GM04504 (cell line): ENCODE data around the gene MBOAT2.

Source experiments
- DNase-seq: peaks from one replicate; pipeline ENCODE4 v3.0.0-alpha.2; 2012; ENCODE audit warnings: low read depth

The MBOAT2 gene

DNA sequence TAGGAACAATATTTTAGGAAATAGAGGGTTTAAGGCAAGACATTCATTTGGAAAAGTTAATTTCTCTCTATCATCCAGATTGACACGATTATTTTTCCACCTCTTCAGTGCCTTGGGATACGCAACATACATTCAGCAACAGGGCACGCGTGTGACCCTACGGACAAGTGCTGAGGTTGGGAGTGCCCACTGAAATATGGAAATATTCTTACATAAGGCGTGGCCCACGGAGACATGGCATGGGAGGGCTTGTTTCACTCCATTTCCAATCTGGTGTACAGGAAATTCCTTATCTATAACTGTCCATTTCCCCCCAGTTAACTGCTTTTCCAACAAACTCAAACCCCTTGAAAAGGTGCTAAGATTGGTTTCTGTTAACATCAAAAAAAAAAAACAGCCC is 145.2 kb downstream of the MBOAT2 start:
- no peak for DNase-seq

DNA sequence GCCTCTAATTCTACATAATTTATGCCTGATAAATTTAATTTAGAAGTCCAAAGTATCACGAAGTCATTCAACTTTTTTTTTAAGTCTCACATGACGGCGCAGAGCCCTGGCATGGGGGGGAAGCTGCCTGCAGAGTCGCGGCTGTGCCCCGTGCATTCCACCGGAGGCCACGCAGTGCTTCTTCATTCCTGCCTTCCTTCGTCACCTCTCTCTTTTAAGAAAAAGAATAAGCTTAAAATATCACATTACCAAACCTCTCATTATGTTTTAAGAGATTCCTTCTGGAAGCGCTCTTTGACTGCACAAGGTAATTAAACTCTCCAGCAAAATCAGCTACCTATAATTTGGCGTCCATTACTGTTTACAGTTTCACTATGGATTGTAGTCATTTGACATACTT is 145.8 kb downstream of the MBOAT2 start:
- DNase-seq, result no peak

DNA sequence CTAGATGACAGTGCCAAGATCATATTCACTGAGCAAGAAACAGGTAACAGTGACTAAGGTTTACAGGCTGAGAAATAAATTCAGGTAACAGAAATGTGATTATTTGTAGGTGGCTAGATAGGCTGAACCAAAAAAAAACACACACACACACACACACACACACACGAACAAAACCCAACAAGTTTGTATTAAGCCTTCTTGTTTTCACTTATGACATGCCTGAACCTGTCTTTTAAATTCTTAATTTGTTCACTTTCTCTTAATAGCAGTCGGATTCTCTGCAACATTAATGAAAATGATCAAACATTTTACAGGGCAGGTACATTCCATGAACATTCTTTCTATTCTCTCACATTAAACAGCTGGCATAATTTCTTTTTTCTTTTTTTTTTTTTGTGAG is 147.3 kb downstream of the MBOAT2 start:
- no peak for DNase-seq

DNA sequence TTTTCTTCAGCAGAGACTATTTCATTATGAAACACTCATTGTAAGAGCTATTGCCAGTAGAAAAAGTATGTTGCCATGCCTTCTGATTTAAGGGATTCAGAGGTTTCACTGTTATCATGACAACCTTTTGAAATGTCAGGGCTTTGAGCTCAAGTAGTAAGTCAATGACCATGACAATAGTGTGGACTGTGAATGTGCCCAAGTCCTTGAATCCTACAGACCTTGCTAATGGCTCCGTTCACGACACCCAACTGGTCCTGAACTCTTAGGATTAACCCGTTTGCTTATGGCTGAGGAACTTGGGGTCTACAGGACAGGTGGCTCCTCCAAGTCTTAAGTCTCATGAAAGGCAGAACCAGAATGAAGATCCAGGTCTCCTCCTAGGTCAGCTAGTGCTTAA is 148.5 kb downstream of the MBOAT2 start:
- DNase-seq, result no peak

DNA sequence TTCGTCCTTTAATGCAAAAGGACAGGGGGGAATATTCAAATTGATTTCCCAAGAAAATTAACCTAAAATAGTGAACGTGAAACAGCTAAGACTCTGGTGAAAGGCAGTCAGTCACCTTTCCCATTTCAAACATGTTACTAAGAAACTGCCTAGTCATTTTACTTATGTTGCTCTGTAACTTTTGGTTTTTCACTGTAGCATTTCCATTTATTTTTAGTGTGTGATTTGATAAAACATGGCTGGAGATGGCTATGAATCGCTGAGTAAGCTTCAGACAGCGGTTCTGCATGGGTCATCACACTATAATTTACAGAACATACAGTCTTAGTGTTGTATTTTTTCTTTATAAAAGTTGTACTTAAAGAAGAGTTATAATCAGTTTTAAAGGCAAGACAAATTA is 150.1 kb downstream of the MBOAT2 start:
- no peak for DNase-seq

DNA sequence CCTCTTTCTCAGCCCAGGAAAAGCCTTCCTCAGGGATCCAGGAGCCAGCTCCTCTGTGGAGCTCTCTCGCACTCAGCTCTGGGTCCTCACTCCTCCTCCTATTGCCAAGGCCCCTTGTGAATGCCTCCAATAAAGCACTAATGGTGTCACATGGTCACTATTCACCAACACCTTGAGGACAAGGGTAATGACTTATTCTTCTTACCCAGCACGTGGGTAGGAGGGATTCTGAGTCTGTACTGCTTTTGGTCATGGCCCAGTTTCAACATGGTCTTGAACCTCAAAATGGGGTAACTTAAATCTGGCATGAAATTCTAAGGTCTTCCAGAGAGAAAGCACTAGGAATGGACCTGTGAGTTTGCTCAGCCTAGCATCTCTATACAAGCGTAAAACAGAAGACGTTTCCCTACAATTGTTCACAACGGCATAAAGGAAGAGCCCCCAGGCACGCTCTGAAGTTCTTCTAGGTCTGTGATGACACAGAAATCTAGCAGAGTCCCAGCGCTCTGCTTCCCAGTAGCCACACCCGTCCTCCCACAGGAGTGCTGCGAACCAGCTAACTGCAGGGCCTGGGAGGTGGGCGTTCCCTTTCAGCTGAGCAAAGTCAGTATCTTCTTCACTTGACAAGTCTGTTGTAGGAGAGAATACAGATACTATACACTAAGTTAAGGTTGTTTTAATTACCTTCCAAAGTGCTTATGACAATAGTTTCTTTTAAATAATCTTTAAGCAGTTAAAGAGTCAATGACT is 151.5 kb downstream of the MBOAT2 start:
- no peak for DNase-seq

DNA sequence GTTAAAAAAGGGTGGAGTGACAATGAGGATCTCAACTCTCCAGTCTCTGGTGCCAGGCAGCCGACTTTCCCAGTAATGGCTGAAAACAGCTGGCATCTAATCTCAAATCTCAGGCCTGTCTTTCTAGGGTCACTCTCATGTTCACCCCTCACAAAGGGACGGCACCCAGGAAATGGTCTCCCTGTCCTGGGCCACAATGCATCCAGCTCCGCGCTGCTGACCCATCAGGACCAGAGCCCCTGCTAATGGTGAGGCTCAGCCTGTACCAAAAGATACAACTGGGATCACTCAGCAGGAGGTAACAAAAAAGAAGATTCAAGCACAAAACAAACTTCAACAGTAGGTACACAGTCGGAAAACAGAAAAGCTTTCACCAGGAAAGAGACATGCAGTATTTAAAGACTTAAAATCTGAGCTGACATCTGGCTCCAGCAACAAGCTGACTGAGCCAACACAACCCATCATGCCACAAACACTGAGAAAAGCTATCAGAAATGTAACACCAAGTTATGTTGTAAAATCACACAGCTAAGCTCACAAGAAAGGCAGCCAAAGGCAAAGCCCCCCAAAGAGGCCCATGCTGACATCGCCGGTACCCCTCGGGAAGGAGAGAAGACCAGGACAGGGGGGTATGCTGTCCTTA is 152.5 kb downstream of the MBOAT2 start:
- DNase-seq, result no peak

DNA sequence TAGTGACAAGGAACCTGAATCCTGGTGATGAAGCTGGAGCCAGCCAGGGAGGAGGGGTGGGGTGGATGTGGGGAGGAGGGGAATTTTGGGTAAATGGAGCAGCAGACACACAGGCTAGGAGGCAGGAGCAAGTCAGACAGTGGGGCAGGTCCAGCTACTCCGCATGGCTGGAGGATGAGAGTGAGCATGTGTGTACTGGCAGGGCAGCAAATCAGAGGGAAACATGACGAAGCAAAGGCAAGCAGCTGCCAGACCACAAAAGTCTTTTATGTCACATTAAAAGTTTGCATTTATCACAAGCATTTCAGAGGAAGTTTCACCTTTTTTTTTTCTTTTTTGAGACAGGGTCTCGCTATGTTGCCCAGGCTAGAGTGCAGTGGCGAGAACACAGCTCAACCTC is 154.2 kb downstream of the MBOAT2 start:
- DNase-seq, result peak; percentile 35

DNA sequence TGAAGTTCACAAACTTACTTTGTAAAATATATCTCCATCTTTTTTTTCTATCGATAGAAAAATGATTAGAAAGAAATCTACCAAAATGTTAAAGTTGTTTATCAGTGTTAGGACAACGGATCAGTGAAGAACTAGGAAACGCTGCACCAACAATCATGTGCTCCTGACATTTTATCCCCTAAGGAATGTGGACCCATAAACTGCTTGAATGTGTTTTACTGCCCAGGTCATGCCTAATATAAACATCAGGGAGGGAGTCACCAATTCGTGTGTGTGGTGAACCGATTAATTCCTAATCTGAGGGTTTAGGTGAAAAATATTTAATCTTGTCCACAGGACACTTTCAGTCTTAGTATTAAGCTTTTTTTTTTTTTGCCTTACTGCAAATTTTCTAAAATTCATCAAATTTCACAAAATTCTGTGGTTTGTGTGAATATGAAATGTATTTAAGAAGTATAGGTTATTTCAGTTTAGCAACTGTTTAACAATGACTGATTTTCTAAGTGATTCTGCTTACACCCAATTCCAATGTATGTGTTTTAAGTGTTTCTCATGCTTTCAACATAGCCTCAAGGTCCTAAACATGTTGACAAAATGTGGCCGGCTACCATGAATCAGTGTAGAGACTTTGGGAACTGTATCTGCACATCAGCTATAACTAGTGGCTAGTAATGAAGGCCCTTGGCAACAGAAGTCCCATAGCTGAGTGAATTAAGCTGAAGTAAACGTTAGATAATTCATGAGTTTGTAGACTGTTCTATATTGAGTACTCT is 155.0 kb downstream of the MBOAT2 start:
- no peak for DNase-seq

DNA sequence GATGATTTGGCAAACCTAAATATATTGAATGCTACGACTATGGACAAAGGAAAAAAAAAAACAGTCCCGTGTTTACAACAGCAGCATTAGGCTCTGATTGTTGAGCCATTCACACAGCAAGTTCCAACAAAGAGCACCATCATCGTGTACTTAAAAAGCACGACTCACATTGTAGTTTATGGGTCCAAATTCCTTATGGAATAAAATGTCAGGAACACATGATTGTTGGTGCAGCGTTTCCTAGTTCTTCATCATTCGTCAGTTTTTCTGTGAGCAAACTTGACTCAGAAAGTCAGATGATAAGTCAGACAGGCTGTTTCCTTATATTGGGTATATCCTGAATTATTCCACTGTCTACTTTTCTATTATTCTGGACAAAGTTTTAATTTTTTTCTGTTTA is 156.1 kb downstream of the MBOAT2 start:
- DNase-seq, result no peak

DNA sequence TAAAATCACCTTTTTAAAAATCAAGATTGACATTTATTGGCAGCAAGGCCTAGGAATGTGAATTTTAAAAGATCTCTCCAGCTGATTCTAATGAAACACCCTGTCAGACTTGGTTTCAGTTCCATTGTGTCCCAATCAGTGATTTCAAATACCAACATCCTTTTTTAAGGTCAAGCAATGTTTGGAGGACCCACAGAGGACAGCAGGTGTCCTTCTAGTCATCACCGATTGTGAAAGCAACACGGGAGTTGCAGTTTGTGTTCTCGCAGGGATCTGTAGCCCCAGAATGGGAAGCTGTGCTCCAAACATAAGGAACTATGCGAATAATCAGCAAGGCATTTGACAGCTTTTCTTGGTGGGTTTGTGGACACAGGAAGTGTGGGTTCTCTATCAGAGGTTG is 161.6 kb downstream of the MBOAT2 start:
- DNase-seq, result no peak

DNA sequence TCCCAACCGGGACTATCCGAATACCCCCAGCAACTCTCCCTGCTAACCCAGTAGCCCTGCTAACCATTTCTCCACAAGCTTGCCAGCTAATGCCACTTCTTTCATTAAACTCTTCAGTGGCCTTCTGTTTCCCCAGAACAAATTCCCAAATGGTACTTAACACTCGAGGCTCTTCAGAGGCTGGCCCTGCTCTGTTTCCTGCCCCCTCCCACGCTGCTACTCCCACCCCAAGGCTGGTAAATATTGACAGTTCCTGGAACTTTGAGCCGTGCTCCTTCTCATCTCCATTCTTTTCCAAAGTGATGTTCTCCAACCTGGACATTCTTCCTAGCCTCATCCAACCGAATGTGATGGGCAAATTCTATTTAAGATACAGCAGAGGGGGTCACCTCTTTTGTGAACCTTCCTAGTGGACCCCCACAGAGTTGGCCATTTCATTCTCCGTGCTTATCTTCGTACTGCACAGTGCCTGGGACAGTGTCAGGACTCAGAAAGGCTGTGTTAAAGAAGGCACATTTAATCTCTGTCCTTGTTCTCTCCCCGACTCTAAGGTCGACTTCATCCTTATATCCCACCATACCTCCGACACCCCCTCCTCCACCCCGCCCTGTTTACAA is 162.9 kb downstream of the MBOAT2 start:
- DNase-seq, result no peak

DNA sequence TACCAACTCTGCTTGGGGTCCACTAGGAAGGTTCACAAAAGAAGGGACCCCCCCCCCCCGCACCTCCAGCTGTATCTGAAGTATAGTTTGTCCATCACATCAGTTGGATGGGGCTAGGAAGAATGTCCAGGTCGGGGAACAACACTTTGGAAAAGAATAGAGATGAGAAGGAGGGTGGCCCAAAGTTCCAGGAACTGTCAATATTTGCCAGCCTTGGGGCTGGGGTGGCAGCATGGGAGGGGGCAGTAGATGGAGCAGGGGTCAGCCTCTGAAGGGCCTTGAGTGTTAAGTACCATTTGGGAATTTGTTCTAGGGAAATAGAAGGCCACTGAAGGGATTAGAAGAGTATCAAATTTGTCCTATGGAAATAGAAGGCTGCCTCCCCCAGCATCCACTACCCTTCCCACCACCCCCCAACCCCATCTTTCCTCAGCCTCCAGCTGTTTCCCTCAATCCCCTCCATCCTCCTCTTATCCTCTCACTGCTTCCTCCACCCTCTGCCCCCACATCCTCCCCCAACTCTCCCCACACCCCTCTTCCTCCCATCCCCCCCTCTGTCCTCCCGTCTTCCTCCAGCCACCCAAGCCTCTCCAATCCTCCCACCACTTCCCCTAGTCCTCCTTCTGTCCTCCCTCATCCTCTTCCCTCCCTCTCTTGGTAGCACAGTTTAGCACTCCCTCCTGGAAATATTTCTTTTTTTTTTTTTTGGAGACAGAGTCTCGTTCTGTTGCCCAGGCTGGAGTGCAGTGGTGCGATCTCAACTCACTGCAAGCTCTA is 164.1 kb downstream of the MBOAT2 start:
- no peak for DNase-seq

DNA sequence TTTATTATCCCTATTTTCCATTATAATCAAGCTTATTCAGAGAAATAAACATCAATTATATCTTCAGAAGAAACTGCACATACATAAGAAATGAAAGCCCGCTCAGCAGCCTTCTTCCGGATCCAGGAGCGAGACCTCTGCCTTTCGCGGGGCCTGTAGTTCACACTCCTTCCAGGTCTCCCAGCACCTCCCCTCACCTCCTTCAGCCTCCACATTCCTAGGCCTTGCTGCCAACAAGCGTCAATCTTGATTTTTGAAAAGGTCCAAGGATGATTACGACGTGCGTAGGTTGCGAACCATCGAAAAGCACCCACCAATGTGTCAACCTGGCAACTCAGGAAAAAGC is 165.7 kb downstream of the MBOAT2 start:
- DNase-seq, result no peak

DNA sequence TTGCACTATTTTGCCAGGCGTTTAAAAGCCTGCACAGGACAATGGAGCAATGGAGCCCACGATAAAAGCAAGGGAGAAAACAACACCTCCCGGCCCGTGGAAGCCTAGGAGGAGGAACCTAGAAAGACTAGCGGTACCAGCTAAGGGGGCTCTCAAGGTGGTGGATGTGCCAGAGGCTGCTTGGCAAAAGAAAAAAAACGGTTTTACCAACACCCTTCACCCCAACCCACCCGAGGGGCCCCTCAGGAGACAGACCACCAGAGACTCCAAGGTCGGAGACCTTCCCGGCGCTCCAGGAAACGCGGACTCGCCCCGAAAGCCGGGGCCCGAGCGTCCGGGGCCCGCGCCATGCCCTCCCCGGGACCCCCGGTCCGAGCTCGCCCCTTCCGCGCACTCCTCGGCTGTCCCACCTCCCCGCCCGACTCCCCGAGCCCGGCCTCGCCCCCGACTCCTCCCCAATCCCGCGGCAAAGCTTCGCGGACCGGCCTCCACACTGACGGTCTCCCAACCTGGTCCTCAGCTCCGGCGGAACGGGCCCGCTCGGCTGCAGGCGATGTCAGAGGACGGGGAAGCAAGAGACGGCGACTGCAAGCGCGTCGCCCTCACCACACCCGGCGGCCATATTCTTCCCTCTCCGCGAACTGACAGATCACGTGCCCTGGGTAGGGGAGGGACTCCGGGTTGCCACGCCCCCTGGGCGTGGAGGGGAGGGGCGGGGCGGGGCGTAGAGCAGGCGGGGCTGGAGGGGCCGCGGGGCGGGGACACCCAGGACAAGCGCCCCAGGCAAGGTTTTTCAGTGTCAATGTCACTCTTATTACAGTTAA is 166.3 kb downstream of the MBOAT2 start, which contains the start of gene KIDINS220:
Gene KIDINS220 (minus strand): TSS at position 643 of the 824 bp plus-strand sequence. CDS start 10,520 bp downstream, outside the sequence.
- DNase-seq, result peak; percentile 65

DNA sequence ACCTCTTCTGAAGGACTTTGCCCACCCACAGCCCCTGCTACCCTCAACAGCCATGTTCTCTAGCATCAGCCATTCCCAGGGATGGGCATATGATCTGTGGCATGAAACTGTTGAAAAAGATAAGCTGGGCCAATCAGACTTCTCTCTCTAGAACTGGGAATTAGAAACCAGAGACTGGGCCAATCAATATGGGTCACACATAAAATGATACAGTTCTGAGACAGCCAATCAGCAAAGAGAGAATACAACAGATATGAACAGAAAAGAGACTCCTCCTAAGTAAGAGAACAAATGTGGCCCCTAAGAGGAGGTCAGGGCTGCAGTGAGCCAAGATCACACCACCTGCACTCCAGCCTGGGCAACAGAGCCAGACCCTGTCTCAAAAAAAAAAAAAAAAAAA is 168.2 kb downstream of the MBOAT2 start:
- no peak for DNase-seq

DNA sequence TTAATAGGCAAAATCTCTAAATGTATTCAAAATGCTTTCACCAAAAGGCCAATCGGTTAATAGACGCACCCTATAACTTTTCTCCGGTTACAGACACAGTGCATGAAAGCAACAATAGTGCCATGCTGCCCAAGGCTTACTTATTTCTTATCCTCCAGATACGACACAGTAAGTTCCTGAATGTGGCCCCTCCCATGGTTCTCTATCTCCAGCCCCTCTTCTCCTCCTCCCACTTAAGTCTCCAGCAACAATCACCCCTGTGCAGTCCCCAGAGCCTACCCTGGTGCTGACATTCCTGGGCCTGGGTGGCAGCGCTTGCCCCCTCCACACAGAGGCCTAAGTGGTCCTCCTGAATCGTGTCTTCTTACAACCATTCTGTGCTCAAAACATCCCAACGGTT is 169.6 kb downstream of the MBOAT2 start:
- DNase-seq, result no peak

DNA sequence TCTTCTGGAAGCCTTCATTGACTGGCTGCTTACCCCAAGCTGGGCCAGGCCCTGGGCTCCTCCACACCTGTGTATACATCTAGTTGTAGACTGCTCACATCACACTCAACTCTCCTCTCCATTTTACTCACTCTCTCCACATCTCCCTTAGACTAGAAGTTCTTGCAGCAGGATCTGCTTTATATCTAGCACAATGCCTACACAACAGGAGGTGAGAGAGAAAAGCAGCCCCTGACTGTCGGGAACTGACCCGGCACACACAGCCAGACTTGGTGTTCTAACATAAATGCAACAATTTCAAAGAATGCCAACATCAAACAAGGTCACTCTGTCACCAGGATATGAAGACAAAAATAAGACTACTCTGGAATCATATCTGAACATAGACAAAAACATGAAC is 172.0 kb downstream of the MBOAT2 start:
- no peak for DNase-seq

DNA sequence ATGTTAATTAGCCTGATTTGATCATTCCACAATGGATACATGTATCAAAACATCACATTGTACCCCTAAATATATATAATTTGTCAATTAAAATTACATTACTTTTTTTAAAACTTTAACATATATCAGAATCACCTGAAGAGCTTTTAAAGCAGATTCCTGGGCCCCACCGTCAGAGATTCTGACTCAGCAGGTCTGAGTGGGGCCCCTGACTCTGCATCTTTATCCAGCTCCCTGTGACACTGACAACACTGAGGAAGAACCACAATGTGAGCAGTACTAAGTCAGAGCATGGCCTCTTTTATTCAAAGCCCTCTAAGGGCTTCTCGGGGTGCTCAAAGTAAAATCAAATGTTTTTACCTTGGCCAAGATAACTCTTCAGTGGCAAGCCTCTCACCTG is 175.8 kb downstream of the MBOAT2 start:
- no peak for DNase-seq

DNA sequence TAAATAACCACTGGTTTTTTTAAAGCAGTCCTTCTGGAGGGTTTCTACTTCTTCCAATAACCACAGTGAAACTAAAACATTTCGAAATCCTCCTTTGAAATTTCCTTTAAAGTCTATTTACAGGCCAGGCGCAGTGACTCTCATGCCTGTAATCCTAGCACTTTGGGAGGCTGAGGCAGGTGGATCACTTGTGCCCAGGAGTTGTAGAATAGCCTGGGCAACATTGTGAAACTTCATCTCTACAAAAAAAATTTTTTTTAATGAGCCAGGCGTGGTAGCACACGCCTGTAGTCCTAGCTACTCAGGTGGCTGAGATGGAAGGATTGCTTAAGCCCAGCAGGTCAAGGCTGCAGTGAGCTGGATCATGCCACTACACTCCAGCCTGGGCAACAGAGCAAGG is 181.3 kb downstream of the MBOAT2 start:
- DNase-seq, result no peak
